AG09309 (cell line): ENCODE data around the gene AMOT.
"Not testable (repeated sequence)": the region's sequence is repeated elsewhere in the genome, so short reads cannot be mapped to it uniquely, and the experiment has no call there.

Source experiments
- DNase-seq: peaks from one replicate; pipeline ENCODE4 v3.0.0-alpha.2; 2010; ENCODE audit warnings: low read depth
- H3K4me3 ChIP-seq: 2 replicates; pipeline ENCODE4 v1.5.1; 2011; ENCODE audit warnings: mild to moderate bottlenecking, low read depth, low read length, moderate library complexity; ENCODE audit not compliant: control insufficient read depth
- TF ChIP-seq, protein P1 (sequence below): IDR thresholded peaks from 2 replicates; pipeline ENCODE4 v1.5.1; 2011; ENCODE audit warnings: mild to moderate bottlenecking, low read depth, low read length, inconsistent platforms; ENCODE audit not compliant: insufficient read depth, control insufficient read depth; ENCODE audit errors: missing control alignments

AMOT gene

DNA sequence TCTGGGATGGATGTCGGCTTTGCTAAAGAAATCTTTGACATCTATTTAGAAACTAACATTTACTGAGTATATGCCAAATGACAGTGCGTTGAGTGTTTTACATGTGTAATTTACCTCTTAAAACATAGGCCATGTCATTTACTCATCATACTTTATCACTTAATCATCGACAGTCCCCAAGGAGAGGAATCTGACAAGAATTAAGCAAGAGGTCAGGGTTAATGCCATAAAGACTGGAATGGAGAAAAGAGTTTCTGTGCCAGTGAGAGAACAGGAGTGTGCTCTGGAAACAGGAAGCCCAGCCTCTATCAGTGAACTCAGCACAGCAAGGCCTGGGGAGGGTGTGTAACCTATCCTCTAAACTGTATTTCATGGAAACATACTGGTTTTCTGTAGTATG is 28.0 kb upstream of the AMOT start:
- DNase-seq, result no peak
- TF ChIP-seq, protein P1, sequence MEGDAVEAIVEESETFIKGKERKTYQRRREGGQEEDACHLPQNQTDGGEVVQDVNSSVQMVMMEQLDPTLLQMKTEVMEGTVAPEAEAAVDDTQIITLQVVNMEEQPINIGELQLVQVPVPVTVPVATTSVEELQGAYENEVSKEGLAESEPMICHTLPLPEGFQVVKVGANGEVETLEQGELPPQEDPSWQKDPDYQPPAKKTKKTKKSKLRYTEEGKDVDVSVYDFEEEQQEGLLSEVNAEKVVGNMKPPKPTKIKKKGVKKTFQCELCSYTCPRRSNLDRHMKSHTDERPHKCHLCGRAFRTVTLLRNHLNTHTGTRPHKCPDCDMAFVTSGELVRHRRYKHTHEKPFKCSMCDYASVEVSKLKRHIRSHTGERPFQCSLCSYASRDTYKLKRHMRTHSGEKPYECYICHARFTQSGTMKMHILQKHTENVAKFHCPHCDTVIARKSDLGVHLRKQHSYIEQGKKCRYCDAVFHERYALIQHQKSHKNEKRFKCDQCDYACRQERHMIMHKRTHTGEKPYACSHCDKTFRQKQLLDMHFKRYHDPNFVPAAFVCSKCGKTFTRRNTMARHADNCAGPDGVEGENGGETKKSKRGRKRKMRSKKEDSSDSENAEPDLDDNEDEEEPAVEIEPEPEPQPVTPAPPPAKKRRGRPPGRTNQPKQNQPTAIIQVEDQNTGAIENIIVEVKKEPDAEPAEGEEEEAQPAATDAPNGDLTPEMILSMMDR, result no peak
- no peak overlapping the region for H3K4me3 ChIP-seq

DNA sequence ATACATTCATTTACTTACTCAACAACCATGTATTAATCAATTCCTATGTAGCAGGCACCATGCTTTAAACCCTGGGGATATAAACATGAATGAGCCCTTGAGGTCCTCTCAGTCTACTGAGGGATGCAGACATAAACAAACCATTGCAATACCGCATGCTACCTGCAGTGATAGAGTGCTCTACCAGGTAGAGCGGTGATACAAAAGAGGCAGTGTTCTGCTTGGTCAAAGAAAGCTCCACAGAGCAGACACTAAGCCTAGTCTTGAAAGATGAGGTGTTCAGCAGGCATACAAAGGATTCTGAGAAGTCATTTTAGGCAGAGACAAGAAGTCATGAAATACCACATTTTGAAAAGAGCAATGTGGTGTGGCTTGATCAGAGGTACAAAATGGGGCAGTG is 26.9 kb upstream of the AMOT start:
- no peak for DNase-seq
- TF ChIP-seq, protein P1, result no peak
- no peak overlapping the region for H3K4me3 ChIP-seq

DNA sequence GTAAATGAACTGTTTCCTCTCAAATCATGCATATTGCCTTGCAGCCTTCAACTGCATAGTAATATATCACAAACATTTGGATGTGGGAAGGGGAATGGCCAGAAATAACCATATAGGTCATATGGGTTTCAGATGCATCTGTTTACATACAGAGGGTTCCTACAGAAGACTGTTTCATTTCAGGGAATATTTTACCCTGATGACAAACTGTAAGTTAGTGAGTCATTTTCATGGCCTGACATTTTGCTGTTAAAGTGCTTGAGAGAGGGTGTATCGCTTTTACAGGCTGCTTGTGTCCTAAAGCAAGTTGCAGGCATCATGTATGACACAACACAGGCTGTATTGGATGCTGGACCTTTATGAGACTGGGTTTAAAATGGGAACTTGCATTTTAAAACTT is 25.5 kb upstream of the AMOT start:
- DNase-seq, result no peak
- H3K4me3 ChIP-seq, result no peak overlapping the region
- TF ChIP-seq, protein P1, result no peak

DNA sequence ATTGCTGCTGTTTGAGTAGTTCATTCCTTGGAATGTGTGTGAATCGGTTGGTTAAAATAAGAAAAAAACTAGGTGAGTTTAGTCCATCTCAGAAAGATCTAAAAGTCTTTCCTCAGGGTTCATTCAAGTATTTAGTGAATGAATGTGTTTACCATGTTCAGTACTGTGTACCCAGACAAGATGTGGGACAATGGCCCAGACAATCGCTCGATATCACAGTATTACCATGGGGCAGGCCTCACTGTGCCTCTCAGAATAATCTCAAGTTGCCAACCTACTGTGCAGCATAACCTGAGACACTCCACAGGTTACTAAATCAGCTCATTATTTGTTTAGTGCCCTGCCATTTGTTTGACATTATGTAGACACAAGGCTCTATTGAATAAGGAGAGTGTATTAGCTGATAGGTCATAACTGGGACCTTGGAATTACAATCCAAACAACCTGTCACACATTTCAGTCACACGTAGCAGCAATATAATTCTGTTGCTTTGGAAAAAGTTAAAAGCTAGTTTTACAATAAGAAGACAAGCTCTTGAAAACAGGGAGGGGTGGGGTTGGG is 24.9 kb upstream of the AMOT start:
- TF ChIP-seq, protein P1, result no peak
- no peak for DNase-seq
- H3K4me3 ChIP-seq, result no peak overlapping the region

DNA sequence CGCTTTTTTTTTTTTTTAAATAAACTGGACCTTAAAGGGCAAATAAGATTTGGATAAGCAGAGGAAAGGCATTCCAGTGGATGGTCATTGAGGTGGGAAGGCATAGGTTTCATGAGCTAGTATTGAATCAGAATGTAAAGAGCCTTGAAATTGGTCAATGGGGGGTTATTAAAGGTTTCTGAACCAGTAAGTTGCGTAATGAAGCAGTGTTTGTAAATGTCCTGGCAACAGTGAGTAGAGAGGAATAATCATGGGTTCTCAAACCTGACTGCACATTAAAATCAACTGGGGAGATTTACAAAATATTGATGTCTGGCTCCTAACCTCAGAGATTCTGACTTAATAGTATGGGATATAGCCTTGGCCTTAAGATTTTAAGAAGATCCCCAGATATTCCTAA is 23.2 kb upstream of the AMOT start:
- DNase-seq, result no peak
- TF ChIP-seq, protein P1, result no peak
- H3K4me3 ChIP-seq, result no peak overlapping the region

DNA sequence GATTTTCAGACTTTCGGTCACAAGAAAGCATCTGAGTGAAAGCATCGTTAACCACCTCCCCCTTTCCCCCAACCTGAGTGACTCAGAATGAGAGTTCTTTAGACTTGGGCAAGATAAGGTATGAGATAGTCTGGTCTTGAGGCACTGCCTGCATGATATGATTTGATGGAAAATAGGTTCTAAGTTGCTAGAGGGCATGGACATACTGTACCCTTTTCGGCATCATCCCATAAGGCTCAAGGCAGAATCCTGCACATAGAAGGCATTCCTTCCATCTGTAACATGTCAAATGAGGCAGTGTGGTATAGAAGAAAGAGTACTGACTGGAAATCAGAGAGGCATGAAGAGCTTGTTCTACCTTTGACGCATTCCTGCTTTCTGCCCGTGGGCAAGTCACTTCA is 16.8 kb upstream of the AMOT start:
- no peak overlapping the region for H3K4me3 ChIP-seq
- no peak for DNase-seq
- TF ChIP-seq, protein P1, result no peak

DNA sequence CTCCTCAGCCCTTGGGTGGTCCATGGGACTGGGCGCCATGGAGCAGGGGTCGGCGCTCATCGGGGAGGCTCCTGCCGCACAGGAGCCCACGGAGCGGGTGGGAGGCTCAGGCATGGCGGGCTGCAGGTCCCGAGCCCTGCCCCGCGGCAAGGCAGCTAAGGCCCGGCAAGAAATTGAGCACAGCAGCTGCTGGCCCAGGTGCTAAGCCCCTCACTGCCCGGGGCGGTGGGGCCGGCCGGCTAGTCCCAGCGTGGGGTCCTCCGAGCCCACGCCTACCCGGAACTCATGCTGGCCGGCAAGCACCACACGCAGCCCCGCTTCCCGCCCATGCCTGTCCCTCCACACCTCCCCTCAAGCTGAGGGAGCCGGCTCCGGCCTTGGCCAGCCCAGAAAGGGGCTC is 14.3 kb upstream of the AMOT start:
- not testable (repeated sequence) for DNase-seq, H3K4me3 ChIP-seq
